HEK293 (cell line): ENCODE results near the gene KCTD19.

ENCODE experiments used
- HOXC10 ChIP-seq: sonication (generic); formaldehyde crosslinking; IDR thresholded peaks from 2 replicates; pipeline ENCODE4 v1.8.1; 2023; ENCODE audit warnings: mild to moderate bottlenecking, missing genetic modification reagents
- KLF7 ChIP-seq: fragments of 450-650 bp; formaldehyde crosslinking; IDR thresholded peaks from 2 replicates; pipeline ENCODE4 v1.5.1; 2016; ENCODE audit warnings: missing biosample characterization, missing genetic modification characterization, borderline replicate concordance
- PBX3 ChIP-seq: sonication (generic); formaldehyde crosslinking; IDR thresholded peaks from 2 replicates; pipeline ENCODE4 v1.8.1; 2022; ENCODE audit warnings: mild to moderate bottlenecking, moderate library complexity, missing genetic modification reagents
- PRDM2 ChIP-seq: fragments of 450-650 bp; formaldehyde crosslinking; IDR thresholded peaks from 2 replicates; pipeline ENCODE4 v1.5.1; 2016; ENCODE audit warnings: missing biosample characterization, missing genetic modification characterization, borderline replicate concordance
- SP3 ChIP-seq: fragments of 450-650 bp; formaldehyde crosslinking; IDR thresholded peaks from 2 replicates; pipeline ENCODE4 v1.5.1; 2016; ENCODE audit warnings: missing biosample characterization, missing genetic modification characterization
- ZNF221 ChIP-seq: fragments of 450-650 bp; formaldehyde crosslinking; IDR thresholded peaks from 2 replicates; pipeline ENCODE4 v1.5.1; 2017; ENCODE audit warnings: missing biosample characterization, missing genetic modification characterization, borderline replicate concordance
- ZNF274 ChIP-seq, 2 experiments: fragments of 200-500 bp in 1 of 2; fragments of 450-650 bp in 1 of 2; sonication (Bioruptor generic) in 1 of 2; formaldehyde crosslinking in 1 of 2; IDR thresholded peaks; 2 replicates each; pipeline versions ENCODE4 v1.5.1 to v1.6.1; 2014 to 2016; ENCODE audit warnings: borderline replicate concordance in 1 of 2, inconsistent platforms in 1 of 2, low read length in 1 of 2, missing biosample characterization in 1 of 2, missing genetic modification characterization in 1 of 2
- ZNF324 ChIP-seq: fragments of 450-650 bp; formaldehyde crosslinking; IDR thresholded peaks from 2 replicates; pipeline ENCODE4 v1.5.1; 2016; ENCODE audit warnings: missing biosample characterization, missing genetic modification characterization
- ZNF449 ChIP-seq: fragments of 450-650 bp; formaldehyde crosslinking; IDR thresholded peaks from 2 replicates; pipeline ENCODE4 v1.5.1; 2017; ENCODE audit warnings: missing biosample characterization, mild to moderate bottlenecking, missing genetic modification characterization, moderate library complexity
- ZNF544 ChIP-seq: fragments of 450-650 bp; formaldehyde crosslinking; IDR thresholded peaks from 2 replicates; pipeline ENCODE4 v1.5.0; 2017; ENCODE audit warnings: missing biosample characterization, missing genetic modification characterization
- ZNF561 ChIP-seq: fragments of 450-650 bp; IDR thresholded peaks from 2 replicates; pipeline ENCODE4 v1.5.1; 2018; ENCODE audit warnings: missing biosample characterization, missing genetic modification characterization, borderline replicate concordance
- ZNF707 ChIP-seq: fragments of 450-650 bp; formaldehyde crosslinking; IDR thresholded peaks from 2 replicates; pipeline ENCODE4 v1.5.1; 2016; ENCODE audit warnings: missing biosample characterization, missing genetic modification characterization
- ZNF830 ChIP-seq: fragments of 450-650 bp; IDR thresholded peaks from 2 replicates; pipeline ENCODE4 v1.5.0; 2018; ENCODE audit warnings: missing biosample characterization, missing genetic modification characterization, low read depth, mild to moderate bottlenecking, moderate library complexity
- ZNF843 ChIP-seq: fragments of 450-650 bp; formaldehyde crosslinking; IDR thresholded peaks from 2 replicates; pipeline ENCODE4 v1.5.1; 2016; ENCODE audit warnings: missing biosample characterization, missing genetic modification characterization
- TF ChIP-seq, protein P1 (sequence below): fragments of 450-650 bp; formaldehyde crosslinking; IDR thresholded peaks from 2 replicates; pipeline ENCODE4 v1.5.1; 2016; ENCODE audit warnings: missing biosample characterization, missing genetic modification characterization
- TF ChIP-seq, protein P2 (sequence below): fragments of 450-650 bp; IDR thresholded peaks from 2 replicates; pipeline ENCODE4 v1.5.1; 2018; ENCODE audit warnings: missing biosample characterization, missing genetic modification characterization

Gene KCTD19

DNA sequence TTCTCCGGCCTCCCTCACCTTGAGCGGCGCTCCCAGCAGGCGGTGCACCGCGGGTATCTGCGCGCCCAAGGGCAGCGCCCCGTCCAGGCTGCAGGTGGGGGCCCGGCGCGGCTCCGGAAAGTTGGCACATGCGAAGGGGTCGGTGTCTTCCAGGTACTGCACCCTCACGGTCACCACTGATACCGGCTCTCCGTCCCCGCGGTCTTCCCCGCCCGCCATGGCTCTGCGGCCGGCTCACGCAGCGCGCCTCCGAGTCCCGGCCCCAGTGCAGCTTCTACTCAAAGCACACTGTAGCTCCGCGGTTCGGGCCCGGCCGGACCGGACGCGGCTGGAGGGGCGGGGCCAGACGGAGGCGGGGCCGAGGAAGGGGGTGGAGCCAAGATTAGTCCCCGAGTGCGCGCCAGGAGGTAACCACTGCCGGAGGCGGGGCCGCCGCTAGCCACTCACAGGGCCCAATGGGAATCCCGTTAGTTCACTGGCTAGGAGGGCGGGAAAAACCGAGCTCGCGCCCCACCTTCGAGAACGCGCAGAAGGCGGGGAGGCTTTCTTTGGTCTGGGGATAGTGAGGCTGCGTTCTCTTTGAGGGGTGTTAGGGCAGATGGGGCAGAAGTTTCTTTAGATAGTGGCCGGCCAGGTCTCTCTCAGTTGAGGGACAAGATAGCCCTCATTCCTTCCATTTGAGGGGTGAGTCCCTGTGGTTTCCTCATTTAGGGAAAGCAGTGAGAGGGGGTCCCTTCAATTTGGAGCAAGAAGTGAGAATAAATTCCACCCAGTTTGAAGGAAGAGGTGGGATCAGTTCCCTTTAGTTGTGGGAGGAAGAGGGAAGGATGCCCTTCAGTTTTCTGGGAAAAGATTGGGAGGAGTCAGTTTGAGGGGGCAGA, 79.1 kb downstream of the KCTD19 start, which contains the start of gene FHOD1 (continued):
- TF ChIP-seq PBX3 (CRISPR knock-in tag): peak; percentile 66; the same call in 1 of the 2 replicates
- 0 out of 2 replicates have a peak, but pooled peaks have one; percentile 48 for TF ChIP-seq PRDM2 (tag by site-specific recombination)
- 0 out of 2 replicates have a peak, but pooled peaks have one; percentile 14 for TF ChIP-seq ZNF324 (tag by site-specific recombination)
- TF ChIP-seq ZNF707 (tag by site-specific recombination): no peak
- TF ChIP-seq ZNF221 (tag by site-specific recombination): no peak
- TF ChIP-seq KLF7 (tag by site-specific recombination): no peak
- peak; percentile 84 for TF ChIP-seq SP3 (tag by site-specific recombination)
- TF ChIP-seq ZNF274 (IDR thresholded peaks at IDR 0.05; ENCODE audit: low read length): no peak
- no peak for TF ChIP-seq ZNF274 (tag by site-specific recombination; IDR thresholded peaks at IDR 0.05; ENCODE audit: borderline replicate concordance)
- TF ChIP-seq ZNF544 (tag by site-specific recombination): no peak
- no peak for TF ChIP-seq ZNF449 (tag by site-specific recombination)
- TF ChIP-seq, protein P1, sequence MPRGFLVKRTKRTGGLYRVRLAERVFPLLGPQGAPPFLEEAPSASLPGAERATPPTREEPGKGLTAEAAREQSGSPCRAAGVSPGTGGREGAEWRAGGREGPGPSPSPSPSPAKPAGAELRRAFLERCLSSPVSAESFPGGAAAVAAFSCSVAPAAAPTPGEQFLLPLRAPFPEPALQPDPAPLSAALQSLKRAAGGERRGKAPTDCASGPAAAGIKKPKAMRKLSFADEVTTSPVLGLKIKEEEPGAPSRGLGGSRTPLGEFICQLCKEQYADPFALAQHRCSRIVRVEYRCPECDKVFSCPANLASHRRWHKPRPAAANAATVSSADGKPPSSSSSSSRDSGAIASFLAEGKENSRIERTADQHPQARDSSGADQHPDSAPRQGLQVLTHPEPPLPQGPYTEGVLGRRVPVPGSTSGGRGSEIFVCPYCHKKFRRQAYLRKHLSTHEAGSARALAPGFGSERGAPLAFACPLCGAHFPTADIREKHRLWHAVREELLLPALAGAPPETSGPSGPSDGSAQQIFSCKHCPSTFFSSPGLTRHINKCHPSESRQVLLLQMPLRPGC (tag by site-specific recombination): no peak
- no peak for TF ChIP-seq HOXC10 (CRISPR knock-in tag)
- TF ChIP-seq ZNF843 (tag by site-specific recombination): peak; percentile 59; the same call in 1 of the 2 replicates
- peak; percentile 30; the same call in 1 of the 2 replicates for TF ChIP-seq ZNF561 (tag by site-specific recombination)
- TF ChIP-seq, protein P2, sequence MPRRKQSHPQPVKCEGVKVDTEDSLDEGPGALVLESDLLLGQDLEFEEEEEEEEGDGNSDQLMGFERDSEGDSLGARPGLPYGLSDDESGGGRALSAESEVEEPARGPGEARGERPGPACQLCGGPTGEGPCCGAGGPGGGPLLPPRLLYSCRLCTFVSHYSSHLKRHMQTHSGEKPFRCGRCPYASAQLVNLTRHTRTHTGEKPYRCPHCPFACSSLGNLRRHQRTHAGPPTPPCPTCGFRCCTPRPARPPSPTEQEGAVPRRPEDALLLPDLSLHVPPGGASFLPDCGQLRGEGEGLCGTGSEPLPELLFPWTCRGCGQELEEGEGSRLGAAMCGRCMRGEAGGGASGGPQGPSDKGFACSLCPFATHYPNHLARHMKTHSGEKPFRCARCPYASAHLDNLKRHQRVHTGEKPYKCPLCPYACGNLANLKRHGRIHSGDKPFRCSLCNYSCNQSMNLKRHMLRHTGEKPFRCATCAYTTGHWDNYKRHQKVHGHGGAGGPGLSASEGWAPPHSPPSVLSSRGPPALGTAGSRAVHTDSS: no peak
- no peak for TF ChIP-seq ZNF830
